Measurements from ENCODE around the gene PER1. TPM values are rescaled to one million over a fixed set of nuclear protein-coding genes. Genes with fewer than 3 reads are reported as not detected.
"Not testable (repeated sequence)": the region's sequence is repeated elsewhere in the genome, so short reads cannot be mapped to it uniquely, and the experiment has no call there.

The PER1 gene
- total RNA-seq, 4 donors from 2014 or later: 127 to 263 (median 168) TPM

DNA sequence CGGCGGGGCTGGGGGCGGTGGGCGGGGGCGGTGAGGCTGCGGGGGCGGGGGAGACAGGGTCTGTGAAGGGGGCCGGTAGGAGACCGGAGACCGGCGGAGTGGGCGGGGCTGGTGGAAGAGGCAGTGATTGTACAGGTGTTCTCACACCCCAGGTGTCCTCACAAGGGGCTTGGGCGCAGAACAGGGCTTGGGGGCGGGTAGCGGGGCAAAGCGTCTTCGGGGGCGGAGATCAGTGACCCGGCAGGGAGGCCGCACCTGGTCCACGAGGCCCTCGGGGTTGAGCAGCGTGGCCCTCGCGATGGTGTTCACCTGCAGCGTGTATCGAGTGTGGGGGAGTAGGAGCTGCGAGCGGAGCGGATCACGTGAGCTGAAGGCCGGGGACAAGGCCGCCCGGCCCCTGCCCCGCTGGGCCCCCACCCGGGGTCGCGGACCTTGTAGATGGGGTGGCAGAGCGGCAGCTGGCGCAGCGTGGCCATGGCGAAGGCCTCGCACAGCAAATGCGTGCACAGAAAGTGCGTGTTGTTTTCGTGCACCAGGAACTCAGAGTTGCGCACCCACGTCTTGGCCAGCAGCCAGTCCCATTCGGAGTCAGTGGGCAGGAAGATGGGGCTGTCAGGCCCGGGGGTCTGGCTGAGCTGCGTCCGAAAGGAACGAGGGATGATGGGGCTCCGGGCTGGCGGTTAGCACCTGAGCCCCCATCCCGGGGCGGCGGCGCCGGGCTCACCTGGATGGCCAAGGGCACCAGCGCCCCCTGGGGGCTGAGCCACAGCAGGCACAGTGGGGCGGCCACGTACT, 42.3 kb downstream of the PER1 start:
- Histone ChIP-seq H3K27ac (replicated peaks in 1 of 4) (no peak overlapping the region), H3K27me3 (peaks cover 8 to 77% (median 32%) of the 10 kb centered on the region in 4 donors), H3K4me3 (peak overlapping the region in 3 of 4 donors; percentile 27 to 45 (median 31)), H3K9me3 (no peaks in the 10 kb centered on the region), H3K36me3 (no peaks in the 10 kb centered on the region), H3K4me1 (peaks cover 7 to 11% (median 10%) of the 10 kb centered on the region in 4 donors)
- no peak for DNase-seq (ENCODE audit: extremely low spot score)
- intact Hi-C loops (cut with DNase I): no loop called here
- WGBS: 27% methylated on average over 21 of the region's 63 CpGs
- TF ChIP-seq POLR2A (IDR thresholded peaks at IDR 0.05; ENCODE audit: low read depth): no peak
- TF ChIP-seq, protein P1, sequence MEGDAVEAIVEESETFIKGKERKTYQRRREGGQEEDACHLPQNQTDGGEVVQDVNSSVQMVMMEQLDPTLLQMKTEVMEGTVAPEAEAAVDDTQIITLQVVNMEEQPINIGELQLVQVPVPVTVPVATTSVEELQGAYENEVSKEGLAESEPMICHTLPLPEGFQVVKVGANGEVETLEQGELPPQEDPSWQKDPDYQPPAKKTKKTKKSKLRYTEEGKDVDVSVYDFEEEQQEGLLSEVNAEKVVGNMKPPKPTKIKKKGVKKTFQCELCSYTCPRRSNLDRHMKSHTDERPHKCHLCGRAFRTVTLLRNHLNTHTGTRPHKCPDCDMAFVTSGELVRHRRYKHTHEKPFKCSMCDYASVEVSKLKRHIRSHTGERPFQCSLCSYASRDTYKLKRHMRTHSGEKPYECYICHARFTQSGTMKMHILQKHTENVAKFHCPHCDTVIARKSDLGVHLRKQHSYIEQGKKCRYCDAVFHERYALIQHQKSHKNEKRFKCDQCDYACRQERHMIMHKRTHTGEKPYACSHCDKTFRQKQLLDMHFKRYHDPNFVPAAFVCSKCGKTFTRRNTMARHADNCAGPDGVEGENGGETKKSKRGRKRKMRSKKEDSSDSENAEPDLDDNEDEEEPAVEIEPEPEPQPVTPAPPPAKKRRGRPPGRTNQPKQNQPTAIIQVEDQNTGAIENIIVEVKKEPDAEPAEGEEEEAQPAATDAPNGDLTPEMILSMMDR (IDR thresholded peaks at IDR 0.05): peak; percentile 62 to 78 (median 65)

DNA sequence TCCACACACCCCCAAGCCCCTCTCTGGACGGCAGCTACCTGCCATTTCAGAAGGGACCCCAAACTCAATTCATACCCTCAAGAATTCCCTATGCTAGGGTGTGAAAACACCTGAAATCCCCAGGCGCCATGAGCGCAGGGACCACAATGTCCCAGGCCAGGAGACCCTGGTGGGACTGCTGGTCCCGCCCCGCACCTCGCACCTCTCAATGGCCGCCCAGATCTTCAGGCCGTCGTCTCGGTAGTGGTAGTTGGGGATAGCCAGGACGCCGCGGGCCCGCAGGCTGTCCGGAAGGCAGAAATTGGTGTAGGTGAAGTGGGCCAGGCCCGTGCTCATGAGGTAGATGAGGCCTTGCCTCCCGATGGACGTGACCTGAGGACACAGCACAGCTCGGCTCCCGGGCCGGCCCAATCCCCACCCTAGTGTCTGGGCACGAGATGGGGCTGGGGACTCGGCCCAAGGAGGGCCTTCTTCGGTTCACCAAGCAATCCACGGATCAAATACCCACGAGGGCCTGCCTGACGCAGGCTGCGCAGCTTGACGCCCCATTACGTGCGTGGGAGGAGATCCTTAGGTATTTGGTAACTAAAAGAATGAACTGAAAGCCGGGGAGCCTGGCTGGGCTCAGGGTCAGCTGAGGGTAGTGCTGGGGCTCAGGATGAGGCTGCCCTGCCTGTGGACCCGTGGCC, 43.1 kb downstream of the PER1 start:
- H3K4me1 ChIP-seq: peaks cover 7 to 11% (median 10%) of the 10 kb centered on the region in 4 donors
- intact Hi-C loops (cut with DNase I): no loop called here
- 78% methylated on average over 30 of the region's 33 CpGs for WGBS
- H3K27ac ChIP-seq (replicated peaks in 1 of 4): no peak overlapping the region
- H3K27me3 ChIP-seq: peaks cover 8 to 72% (median 30%) of the 10 kb centered on the region in 4 donors
- H3K36me3 ChIP-seq: no peaks in the 10 kb centered on the region
- TF ChIP-seq EP300 (IDR thresholded peaks at IDR 0.05) (no peak), POLR2A (IDR thresholded peaks at IDR 0.05; ENCODE audit: low read depth) (no peak), POLR2AphosphoS5 (IDR thresholded peaks at IDR 0.05) (no peak)
- TF ChIP-seq, protein P1 (IDR thresholded peaks at IDR 0.05): no peak
- no peak overlapping the region for H3K4me3 ChIP-seq
- DNase-seq (ENCODE audit: extremely low spot score): no peak
- no peaks in the 10 kb centered on the region for H3K9me3 ChIP-seq

DNA sequence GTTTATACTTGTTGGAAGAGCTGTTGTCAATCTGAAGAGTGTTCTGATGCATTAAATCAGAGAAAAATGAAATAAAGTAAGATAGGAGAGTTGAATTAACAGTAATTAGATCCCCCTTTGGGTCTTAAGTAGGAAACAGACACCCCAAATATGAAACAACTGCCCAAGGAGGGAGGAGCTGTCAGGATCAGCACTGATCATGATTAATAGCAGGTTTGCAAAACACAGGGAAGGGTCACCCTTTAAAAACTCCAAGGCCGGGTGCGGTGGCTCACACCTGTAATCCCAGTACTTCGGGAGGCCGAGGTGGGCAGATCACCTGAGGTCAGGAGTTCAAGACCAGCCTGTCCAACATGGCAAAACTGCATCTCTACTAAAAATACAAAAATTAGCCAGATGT, 45.2 kb downstream of the PER1 start:
- intact Hi-C loops (cut with DNase I): not testable (repeated sequence)
- H3K4me1 ChIP-seq: peaks cover 7 to 11% (median 10%) of the 10 kb centered on the region in 4 donors

DNA sequence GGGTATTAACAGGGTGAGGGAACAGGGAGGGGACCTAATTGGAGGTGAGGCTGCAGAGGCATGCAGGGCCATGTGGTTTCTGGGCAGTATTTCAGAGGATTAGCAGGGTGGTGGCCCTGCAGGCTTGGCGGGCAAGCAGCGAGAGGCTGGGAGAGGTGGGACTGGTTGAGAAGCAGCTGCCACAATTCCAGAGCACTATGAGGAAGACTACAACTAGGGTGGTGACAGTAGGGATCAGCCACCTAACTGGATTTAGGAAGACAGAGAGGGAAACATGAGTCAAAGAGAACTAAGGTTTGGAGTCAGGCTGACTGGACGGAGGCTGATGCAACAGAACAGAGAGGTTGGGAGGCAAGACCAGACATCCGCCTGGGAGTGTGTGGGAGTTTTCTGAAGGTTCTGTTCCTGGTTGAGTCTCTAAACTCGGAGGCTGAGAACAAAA, 46.2 kb downstream of the PER1 start:
- Histone ChIP-seq H3K4me1 (peaks cover 7 to 11% (median 10%) of the 10 kb centered on the region in 4 donors), H3K27me3 (peaks cover 8 to 51% (median 16%) of the 10 kb centered on the region in 4 donors), H3K27ac (replicated peaks in 1 of 4) (no peak overlapping the region), H3K9me3 (no peaks in the 10 kb centered on the region), H3K36me3 (no peaks in the 10 kb centered on the region), H3K4me3 (no peak overlapping the region)
- intact Hi-C loops (cut with DNase I): no loop called here
- 75% methylated on average over 5 of the region's 5 CpGs for WGBS
- TF ChIP-seq EP300 (IDR thresholded peaks at IDR 0.05) (no peak), POLR2AphosphoS5 (IDR thresholded peaks at IDR 0.05) (no peak)
- TF ChIP-seq, protein P1 (IDR thresholded peaks at IDR 0.05): no peak
- no peak for DNase-seq (ENCODE audit: extremely low spot score)

More for the DNA sequence above, 45.2 kb downstream of the PER1 start:
- DNase-seq (ENCODE audit: extremely low spot score); H3K36me3 ChIP-seq; H3K27ac ChIP-seq (replicated peaks in 1 of 4); H3K9me3 ChIP-seq; H3K4me3 ChIP-seq: not testable (repeated sequence)
- 80% methylated on average over 4 of the region's 4 CpGs for WGBS
- peaks cover 8 to 61% (median 20%) of the 10 kb centered on the region in 4 donors for H3K27me3 ChIP-seq

DNA sequence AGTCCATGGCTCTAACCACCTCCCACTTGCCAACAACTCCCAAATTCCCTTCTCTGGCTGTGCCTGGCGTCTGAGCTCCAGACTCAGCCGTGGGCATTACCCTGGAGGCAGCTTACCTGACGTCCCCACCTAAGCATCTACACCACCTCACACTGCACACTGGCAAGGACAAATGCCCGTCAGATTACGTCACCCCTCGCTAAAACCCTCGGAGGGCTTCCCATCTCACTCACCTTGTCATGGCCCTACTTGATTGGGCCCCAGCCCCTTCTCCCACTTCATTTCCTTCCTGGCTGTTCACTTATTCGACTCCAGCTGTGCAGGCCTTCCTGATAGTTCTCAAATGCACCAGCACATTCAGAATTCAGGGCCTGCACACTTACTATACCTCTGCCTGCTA, 47.3 kb downstream of the PER1 start:
- Histone ChIP-seq H3K27ac (replicated peaks in 1 of 4) (no peak overlapping the region), H3K36me3 (no peaks in the 10 kb centered on the region), H3K4me3 (no peak overlapping the region), H3K4me1 (peaks cover 2 to 5% (median 4%) of the 10 kb centered on the region in 4 donors), H3K27me3 (peaks cover 6 to 40% (median 6%) of the 10 kb centered on the region in 4 donors), H3K9me3 (no peaks in the 10 kb centered on the region)
- no peak for DNase-seq (ENCODE audit: extremely low spot score)
- TF ChIP-seq, protein P1 (IDR thresholded peaks at IDR 0.05): no peak
- TF ChIP-seq POLR2AphosphoS5 (IDR thresholded peaks at IDR 0.05) (no peak), EP300 (IDR thresholded peaks at IDR 0.05) (no peak), POLR2A (IDR thresholded peaks at IDR 0.05; ENCODE audit: low read depth) (no peak)
- intact Hi-C loops (cut with DNase I): no loop called here
- 68% methylated on average over 8 of the region's 8 CpGs for WGBS

All from esophagus muscularis mucosa (tissue), 4 donors.